Right lobe of liver (tissue), 6 donors: Measurements from ENCODE around the gene ATXN3. TPM values are rescaled to one million over a fixed set of nuclear protein-coding genes. Genes with fewer than 3 reads are reported as not detected.

Source experiments
- ATAC-seq, 4 donors: fragments of 200-7000 bp; cut with Tn5 transposase; one replicate each; pipeline ENCODE4 v1.9.1; 2020; ENCODE audit warnings: mild to moderate bottlenecking in 4 of 4, moderate library complexity in 4 of 4
- DNase-seq, 3 donors: peaks; one replicate each; pipeline ENCODE4 v3.0.0-alpha.2; 2020
- H3K27ac ChIP-seq, 3 donors: fragments of 200-600 bp; one replicate each; pipeline ENCODE4 v1.8.0; 2022
- H3K27me3 ChIP-seq, 2 donors: fragments of 200-600 bp; one replicate each; pipeline ENCODE4 v1.8.0; 2022
- H3K36me3 ChIP-seq, 4 donors: fragments of 200-600 bp; sonication (generic) in 1 of 4; one replicate each; pipeline versions ENCODE4 v1.5.1 to v1.8.0; 2017 to 2022; ENCODE audit warnings: control low read depth in 1 of 4
- H3K4me1 ChIP-seq, 4 donors: fragments of 200-600 bp; sonication (generic) in 1 of 4; one replicate each; pipeline versions ENCODE4 v1.5.1 to v1.8.0; 2017 to 2022; ENCODE audit warnings: control low read depth in 1 of 4
- H3K4me3 ChIP-seq, 3 donors: fragments of 200-600 bp; one replicate each; pipeline ENCODE4 v1.8.0; 2022
- H3K9me3 ChIP-seq, 4 donors: fragments of 200-600 bp; sonication (generic) in 1 of 4; one replicate each; pipeline versions ENCODE4 v1.5.1 to v1.8.0; 2017 to 2022; ENCODE audit warnings: control low read depth in 1 of 4
- CTCF ChIP-seq, 4 donors: fragments of 200-600 bp in 3 of 4; fragments of 450-650 bp in 1 of 4; IDR thresholded peaks; one replicate each; pipeline versions ENCODE4 v1.5.1 to v1.8.0; 2016 to 2022; ENCODE audit warnings: antibody characterized with exemption in 4 of 4, mild to moderate bottlenecking in 2 of 4
- POLR2A ChIP-seq: fragments of 450-650 bp; IDR thresholded peaks from one replicate; pipeline ENCODE4 v1.6.1; 2017; ENCODE audit warnings: antibody characterized with exemption, mild to moderate bottlenecking
- WGBS: methylation state at CpG from one replicate; pipeline ENCODE4 v1.1.6; 2018; ENCODE audit warnings: low coverage, low lambda C conversion rate; ENCODE audit not compliant: insufficient coverage; ENCODE audit errors: missing lambda C conversion rate; 5-methylcytosine and 5-hydroxymethylcytosine counted together
- intact Hi-C, 2 donors: fragments of 100-400 bp; cut with DNase I; formaldehyde crosslinking; loops; one replicate each; pipeline versions ENCODE4 v1.11.2 to v1.14.1; 2022
- total RNA-seq, 6 experiments: library from RNA; depleted of rRNA in 2 of 6; stranded (reverse); fragments of >200 nt in 2 of 6; fragmentation: NEBNext Ultra II Directional in 3 of 6; extraction: Animal tissue kit (Norgen Biotek cat#: 25700) in 3 of 6; gene quantifications; one replicate each; pipeline versions ENCODE4 v1.1.0 to v1.2.4, GENCODE V29; 2016 to 2023
- donor health status: DM: no; HTN: yes; CAD: no.
- donor health status: DM: no; HTN: no; CAD: no.
- donor health status: DM: no; HTN: no; CAD: no.
- donor health status: DM: no; HTN: yes; CAD: no.
- donor health status: DM: no; HTN: yes; CAD: no.

Gene ATXN3
- total RNA-seq, 6 experiments from 2014 or later, result 5.5 to 15.4 (median 9.7) TPM

- Histone ChIP-seq H3K27me3 (no peaks in the 10 kb centered on the region), H3K36me3 (no peaks in the 10 kb centered on the region), H3K27ac (peak overlapping the region; percentile 94 to 98 (median 97)), H3K9me3 (no peaks in the 10 kb centered on the region), H3K4me1 (peaks cover 0 to 21% (median 11%) of the 10 kb centered on the region in 4 donors), H3K4me3 (peak overlapping the region; percentile 86 to 93 (median 89))
- ATAC-seq (peak; percentile 26 to 47 (median 35)), DNase-seq (no peak)
- no peak for TF ChIP-seq POLR2A
- TF ChIP-seq CTCF (IDR thresholded peaks at IDR 0.05), result no peak
- 0% methylated on average over 13 of the region's 13 CpGs for WGBS
- intact Hi-C loops, result no loop called here
Observed at GRCh38 chr14:92040431-92041051, 65.8 kb downstream of the ATXN3 start.

- peaks cover 0 to 23% (median 11%) of the 10 kb centered on the region in 4 donors for H3K4me1 ChIP-seq
- H3K27me3 ChIP-seq, result no peaks in the 10 kb centered on the region
- H3K4me3 ChIP-seq, result peak within 1 kb of the TSS; percentile 86 to 93 (median 89)
- no peaks in the 10 kb centered on the region for H3K36me3 ChIP-seq
- peak; percentile 95 to 97 (median 97) for DNase-seq
- no peaks in the 10 kb centered on the region for H3K9me3 ChIP-seq
- WGBS, result under 1% methylated on average over 26 of the region's 57 CpGs
- H3K27ac ChIP-seq, result peak within 1 kb of the TSS; percentile 94 to 98 (median 97)
- peak; percentile 97 to 99 (median 98) for ATAC-seq
- intact Hi-C loops, result no loop called here
- no peak for TF ChIP-seq CTCF (IDR thresholded peaks at IDR 0.05)
- peak; percentile 95 for TF ChIP-seq POLR2A
Observed at GRCh38 chr14:92039719-92040430, 66.5 kb downstream of the ATXN3 start, which contains the start of gene TRIP11. TSS of gene TRIP11 (minus strand) at chr14:92040059. CDS start at chr14:92039685, 374 bp downstream.

- intact Hi-C loops, result no loop called here
- Histone ChIP-seq H3K36me3 (no peaks in the 10 kb centered on the region), H3K4me1 (peaks cover 0 to 30% (median 14%) of the 10 kb centered on the region in 4 donors), H3K4me3 (peak overlapping the region; percentile 86 to 93 (median 89)), H3K27me3 (no peaks in the 10 kb centered on the region), H3K27ac (peak overlapping the region; percentile 94 to 98 (median 97)), H3K9me3 (no peaks in the 10 kb centered on the region)
- ATAC-seq (peak; percentile 52 to 58 (median 54)), DNase-seq (peak in 2 of 3 donors; percentile 56)
- no peak for TF ChIP-seq CTCF (IDR thresholded peaks at IDR 0.05)
- TF ChIP-seq POLR2A, result no peak
- 0% methylated on average over 16 of the region's 22 CpGs for WGBS
Observed at GRCh38 chr14:92039063-92039718, 67.2 kb downstream of the ATXN3 start.

GRCh38 chr14:92037989-92038388 is 68.4 kb downstream of the ATXN3 start:
- TF ChIP-seq CTCF (IDR thresholded peaks at IDR 0.05) (no peak), POLR2A (no peak)
- no peaks in the 10 kb centered on the region for H3K9me3 ChIP-seq
- H3K4me1 ChIP-seq, result peaks cover 0 to 35% (median 16%) of the 10 kb centered on the region in 4 donors
- no peaks in the 10 kb centered on the region for H3K27me3 ChIP-seq
- DNase-seq (no peak), ATAC-seq (no peak)
- H3K36me3 ChIP-seq, result no peaks in the 10 kb centered on the region
- peak overlapping the region in 2 of 3 donors; percentile 86 to 93 for H3K4me3 ChIP-seq
- H3K27ac ChIP-seq, result no peak overlapping the region
- WGBS, result 54% methylated on average over 3 of the region's 3 CpGs
- intact Hi-C loops, result no loop called here
